Fibroblast of skin of back (primary cell): Measurements from ENCODE around the gene RGS7.
"Not testable (repeated sequence)": the region's sequence is repeated elsewhere in the genome, so short reads cannot be mapped to it uniquely, and the experiment has no call there.

ENCODE experiments used
- DNase-seq: peaks from one replicate; pipeline ENCODE4 v3.0.0-alpha.2; 2013

RGS7 gene

DNA sequence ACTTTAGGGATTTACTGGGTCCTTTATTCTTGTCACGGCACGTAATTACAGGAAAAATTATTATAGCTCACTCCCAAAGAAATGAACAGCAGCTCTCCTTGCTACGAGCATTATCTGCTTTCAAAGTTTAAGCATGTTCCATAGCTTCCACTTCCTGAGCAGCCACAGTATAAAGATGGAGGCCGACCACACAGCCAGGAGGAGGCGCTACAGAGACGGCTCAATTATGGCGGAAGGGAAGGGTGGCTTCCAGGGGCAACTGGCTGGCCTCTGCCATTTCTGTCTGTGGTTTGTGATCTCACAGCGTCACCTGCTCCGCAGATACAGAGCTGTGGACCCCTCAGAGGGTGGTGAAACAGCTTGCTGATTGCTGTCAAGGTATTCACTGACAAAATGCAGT lies 532.8 kb downstream of the RGS7 start:
- no peak for DNase-seq

DNA sequence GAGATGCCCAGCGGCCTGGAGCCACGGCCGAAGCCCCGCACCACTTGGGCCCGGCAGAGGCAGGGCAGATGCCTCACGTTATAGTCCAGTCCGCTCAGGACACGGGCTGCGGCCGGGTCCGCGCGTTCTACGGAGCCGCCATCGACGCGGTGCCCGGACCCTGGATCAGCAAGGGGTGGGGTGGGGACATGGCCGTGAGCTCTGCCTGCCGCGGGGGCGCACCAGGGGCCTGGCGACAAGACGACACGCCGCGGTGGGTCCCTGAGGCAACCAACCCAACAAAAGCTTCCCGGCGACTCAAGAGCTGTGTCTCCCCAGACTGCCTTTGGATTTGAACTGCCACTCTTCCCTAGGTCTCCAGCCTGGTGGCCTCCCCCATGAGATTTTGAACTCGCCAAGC lies 533.6 kb downstream of the RGS7 start:
- no peak for DNase-seq

DNA sequence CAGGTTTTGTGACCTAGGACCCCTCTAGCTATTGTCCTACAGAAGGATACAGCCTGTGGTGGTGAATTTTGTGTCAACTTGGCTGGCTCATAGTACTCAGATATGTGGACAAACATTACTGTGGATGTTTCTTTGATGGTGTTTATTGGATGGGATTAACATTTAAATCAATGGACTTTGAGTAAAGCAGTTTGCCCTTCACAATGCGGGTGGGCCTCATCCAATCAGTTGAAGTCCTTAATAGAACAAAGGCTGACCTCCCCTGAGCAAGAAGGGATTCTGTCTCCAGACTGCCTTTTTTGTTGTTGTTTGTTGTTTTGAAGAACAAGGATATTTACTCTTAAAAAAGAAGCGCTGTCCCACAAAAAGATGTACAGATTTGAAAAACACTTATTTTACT lies 535.1 kb downstream of the RGS7 start:
- DNase-seq: no peak

DNA sequence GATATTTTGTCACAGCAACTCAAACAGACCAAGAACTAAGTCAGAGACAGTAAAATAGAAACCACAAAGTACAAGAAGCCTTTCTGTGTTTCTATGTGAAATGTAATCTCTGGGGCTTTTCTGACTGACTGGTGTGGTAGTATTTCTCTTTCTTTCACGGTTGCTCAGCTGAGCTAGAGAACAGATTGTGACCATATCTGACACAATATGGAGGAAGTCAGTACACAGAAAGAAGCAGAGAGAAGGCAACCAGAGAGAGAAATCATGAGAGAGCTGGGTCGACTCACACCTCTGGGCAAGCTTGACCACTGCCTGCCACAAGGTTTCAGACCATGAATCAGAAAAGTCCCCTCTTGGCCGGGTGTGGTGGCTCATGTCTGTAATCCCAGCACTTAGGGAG lies 536.2 kb downstream of the RGS7 start:
- no peak for DNase-seq

DNA sequence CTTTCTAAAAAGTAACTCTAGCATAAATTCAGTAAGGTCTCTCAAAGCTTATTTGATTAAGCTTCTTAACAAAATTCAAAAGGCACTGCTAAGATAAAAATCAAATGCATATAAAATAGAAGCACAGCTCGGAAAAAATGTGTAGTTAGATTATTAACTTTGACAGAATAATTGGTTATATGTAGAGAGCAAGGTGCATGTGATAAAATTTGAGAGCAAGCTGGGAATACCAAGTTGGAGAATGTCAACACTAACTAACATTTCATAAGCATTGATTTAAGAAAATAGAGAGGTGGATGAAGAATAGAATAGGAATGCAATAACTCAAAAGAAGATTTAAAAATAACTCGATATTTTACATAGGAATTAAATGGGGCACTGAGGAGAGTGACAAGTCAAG lies 540.5 kb downstream of the RGS7 start:
- DNase-seq: no peak

DNA sequence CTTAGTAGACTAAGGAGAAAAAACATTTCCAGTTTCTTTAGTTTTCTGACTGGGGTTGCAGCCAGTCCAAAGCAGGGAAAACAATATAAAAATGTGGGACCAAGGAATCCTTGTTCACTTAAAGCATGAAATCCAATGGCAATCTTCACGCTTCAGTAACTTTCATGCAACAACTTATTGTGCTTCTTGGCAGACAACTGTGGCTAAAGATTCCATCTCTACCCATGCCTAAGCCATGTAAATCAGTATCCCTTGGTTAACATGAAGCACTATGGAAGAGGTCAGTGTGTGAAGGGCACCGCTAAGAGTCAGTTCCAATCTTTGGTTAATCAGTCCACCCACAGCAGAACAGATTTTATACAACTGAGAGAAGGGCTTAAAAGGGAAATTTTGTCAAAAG lies 543.3 kb downstream of the RGS7 start:
- DNase-seq: no peak

DNA sequence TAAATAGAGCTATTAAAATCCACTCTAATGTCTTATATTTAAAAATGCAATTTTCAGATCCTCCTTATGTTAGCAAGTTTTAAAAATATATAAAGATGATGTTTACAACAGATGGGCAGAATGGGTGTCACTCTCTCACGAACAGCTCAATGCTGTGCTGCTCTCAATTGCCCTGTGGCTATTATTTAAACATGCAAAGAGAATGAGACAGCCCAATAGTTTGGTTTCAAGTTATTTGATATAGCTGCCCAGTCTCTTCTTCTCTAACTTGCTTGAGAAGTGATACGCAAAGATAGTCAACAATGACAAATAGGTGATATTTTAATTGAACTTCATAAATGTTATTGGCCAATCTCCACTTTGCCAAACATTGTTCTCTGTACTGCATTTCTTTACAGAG lies 545.7 kb downstream of the RGS7 start:
- DNase-seq: no peak

DNA sequence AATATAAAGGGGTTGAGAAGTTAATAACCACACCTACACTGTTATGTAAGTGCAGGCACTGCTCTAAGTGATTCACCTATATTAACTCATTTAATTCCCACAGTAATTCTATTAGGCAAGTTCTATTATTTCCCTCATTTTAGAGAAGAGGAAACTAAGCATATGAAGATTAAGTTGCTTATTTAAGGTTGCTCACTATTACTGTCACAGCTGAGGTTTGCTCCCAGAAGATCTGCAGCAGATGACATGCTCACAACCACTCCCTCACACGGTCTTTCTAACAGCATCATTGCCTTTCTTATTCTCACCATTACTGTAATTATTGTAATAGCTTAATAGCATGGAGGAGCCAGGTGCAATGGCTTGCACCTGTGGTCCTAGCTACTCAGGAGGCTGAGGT lies 548.6 kb downstream of the RGS7 start:
- DNase-seq: no peak

DNA sequence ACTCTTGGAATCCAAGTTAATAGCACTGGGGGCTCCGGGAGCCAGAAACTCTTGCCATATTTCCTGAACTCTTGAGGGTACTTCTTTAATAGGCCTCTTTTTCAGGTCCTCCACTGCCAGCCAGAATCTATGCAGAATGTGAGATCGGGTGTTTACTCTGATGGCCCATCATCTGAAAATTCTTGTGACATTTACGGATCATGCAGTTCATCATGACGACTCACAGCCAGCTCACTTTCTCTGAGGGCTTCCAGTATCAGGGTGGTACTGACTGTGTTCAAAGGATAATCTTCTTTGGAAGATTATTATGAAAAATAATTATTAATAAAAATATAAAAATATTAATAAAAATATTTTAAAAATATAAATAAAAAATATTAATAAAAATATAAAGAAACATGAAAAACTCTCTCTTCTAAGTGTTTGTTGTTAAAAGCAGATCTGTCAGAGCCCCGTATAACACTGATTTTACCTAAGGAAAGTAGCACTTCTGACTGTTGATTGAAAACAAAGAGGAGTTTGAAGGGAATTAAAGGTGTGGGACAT lies 550.7 kb downstream of the RGS7 start:
- DNase-seq: peak; percentile 57

DNA sequence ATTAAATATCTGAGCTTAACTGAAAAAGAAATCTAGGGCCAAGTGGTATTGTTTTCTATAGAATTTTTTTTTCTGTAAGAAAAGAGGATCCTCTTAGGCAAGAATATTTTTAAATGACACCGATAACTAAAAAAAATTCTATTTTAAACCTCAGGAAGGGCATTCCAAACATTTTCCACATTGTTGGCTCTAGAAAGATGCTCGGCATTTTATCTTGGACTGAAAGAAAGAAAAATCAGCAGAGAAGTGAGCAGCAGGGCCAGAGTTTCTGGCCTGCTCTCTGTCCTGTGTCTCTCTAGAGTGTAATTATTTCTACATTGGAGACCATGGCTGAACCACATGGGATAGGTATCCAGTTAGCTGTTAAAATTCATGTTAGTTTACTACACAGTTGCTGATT lies 552.5 kb downstream of the RGS7 start:
- DNase-seq: peak; percentile 70

DNA sequence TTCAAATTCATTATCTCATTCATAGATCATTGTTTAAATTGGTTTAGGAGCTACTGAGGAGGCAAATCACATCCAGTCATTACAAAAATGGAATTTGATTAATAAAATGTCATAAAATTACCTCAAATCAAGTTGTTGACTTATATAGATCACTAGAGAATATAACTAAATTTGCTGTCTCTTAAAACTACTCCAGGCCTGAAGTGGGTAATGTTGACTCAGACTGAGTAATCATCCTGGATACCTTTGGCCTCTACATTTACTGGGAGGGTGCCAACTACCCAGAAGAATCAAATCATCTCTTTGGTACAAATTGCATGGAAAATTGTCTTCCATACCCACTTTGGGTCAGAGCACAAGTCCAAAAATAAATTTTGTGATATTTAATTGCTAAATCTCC lies 553.9 kb downstream of the RGS7 start:
- DNase-seq: peak; percentile 69

DNA sequence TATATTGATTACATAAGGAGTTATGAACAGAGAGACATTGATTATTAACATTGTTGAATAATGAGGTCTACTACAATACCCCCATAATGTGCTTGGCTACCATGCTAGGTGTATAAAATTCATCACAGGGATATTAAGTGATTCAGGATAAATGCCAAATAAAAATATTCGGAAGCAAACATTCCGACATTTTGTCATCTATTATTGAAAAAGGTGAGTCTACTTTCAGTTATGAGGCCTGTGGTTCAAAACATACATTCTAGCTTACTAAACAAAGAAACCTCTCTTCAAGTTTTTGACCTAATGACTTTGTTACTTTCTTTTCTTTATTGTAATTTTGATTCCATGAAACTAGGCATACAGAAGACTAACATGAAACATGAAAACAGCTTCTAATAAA lies 554.7 kb downstream of the RGS7 start:
- no peak for DNase-seq

DNA sequence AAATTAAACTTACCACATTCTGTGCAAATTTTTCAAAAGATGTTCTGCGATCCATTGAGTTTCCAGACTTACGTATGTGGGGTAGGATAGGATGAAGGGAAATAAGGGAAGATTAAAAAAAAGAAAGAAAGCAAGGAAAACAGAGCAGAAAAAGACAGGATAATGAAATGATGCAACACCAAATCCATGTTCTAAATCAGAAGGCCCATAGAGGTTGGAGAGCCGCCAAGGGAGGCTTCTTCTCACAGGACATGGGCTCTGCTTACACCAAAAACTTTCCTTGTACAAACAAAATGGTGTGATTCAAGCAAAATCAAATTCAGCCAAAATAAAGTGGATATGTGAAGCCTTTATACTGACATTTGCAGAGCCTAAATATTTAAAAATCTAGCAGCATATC lies 555.6 kb downstream of the RGS7 start:
- DNase-seq: peak; percentile 67

DNA sequence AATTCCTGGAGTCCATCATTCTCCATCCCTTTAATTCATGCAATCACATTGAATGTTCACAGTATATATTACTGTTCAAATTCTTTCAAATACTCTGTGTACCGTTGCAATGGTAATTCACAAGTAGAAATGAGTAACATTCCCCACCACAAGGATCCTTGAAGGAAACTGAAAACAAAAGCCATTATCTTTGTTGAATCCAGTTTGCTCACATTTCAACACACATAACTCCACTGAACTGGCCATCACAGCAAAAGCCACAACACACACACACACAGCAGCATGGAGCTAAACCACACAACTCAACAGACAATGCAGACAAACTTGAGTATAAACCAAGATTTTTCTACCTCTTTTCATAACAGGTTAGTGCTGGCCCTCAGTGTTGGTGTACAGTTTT lies 556.7 kb downstream of the RGS7 start:
- no peak for DNase-seq

DNA sequence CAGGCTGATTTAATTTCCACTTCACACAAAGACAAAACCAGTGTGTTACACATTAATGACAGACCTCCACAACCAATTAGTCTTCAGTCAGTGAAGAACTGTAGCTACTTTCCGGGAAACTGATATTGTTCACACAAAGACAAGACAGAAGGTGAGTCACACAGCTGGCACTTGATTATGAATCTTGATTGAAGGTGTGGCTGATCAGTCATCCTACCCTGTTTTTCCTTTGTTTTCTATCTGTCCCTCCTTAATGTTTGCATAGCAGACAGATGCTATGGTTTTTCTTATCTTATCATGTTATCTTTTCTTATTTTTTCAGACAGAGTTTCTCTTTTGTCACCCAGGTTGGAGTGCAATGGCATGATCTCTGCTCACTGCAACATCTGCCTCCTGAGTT lies 560.0 kb downstream of the RGS7 start:
- DNase-seq: peak; percentile 18

DNA sequence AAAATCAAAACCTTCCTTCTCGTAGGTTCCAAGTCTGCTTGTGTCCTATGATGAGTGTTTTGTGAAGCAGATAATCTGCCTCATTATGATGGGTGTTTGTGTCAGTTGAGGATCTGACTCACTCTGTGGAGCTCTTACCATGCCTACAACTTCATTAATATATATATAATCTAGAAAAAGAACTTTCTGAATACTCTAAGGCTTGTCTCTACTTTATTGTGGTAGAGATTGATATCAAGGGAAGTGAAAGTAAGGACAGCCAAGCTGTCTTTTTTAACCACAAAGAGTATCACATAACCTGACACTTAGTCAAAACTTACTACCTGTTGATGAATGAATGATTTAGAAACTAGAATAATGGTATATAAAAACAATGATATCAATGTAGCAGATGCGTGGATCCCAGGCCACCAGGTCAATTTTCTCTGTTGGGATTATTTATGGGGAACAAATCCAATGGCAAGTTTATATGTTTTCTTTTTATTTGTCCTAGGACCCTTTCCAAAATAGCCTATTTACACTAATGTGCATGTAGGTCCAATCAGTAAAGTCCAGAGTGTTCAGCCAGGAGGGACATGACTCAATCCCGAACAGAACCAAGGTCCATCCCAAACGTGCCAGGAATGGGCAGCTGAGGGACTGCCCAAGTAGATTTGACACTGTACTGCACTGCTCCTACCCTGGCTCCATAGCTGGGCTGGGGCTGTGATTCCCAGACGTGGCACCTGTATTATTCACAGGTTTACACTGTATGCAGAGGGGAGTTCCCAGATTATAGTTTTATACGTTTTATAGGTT lies 562.8 kb downstream of the RGS7 start:
- no peak for DNase-seq

DNA sequence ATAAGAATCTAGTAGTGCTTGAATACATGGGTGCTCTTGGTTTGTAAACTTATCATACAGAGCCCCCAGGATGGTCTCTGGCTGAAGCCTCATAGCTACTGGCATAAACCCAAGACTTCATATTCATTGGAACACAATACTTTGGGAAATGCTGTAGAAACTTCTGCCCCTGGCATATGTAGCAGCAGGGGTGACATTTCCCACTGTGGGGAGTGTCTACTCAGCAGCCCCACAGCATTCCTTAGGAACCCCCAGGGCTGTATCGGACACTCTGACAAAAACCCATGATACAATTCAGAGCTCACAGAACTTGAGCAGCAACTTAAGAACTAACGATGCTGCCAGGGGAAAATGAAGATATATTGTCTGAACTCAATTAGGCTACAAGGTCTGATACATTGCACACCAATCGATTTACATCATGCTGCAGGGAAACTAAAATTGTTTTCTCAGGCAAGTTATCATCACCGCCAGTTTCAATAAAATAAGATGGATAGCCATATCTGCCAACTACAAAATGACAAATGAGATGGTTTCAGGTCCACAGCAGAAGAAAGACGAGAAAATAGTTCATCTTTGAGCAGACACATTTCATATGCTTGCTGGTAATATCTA lies 564.0 kb downstream of the RGS7 start:
- no peak for DNase-seq

DNA sequence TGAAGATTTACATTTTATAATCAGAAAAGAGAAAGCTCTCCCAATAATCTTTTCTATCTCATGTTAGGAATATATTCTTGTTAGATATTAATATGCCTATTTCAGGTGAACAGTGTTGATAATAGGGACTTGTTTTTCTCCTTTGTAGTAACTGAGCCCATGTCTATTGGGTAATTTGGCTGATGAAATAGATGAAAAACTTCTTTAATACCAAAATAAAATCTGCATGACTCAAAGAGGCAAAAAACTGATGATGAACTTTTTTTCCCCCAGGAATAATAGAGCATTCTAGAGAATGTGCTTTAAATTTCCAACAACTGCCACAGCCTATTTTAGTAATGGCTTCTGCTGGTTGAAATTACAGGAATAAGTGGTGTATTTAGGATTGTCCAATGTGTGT lies 566.1 kb downstream of the RGS7 start:
- peak; percentile 19 for DNase-seq

DNA sequence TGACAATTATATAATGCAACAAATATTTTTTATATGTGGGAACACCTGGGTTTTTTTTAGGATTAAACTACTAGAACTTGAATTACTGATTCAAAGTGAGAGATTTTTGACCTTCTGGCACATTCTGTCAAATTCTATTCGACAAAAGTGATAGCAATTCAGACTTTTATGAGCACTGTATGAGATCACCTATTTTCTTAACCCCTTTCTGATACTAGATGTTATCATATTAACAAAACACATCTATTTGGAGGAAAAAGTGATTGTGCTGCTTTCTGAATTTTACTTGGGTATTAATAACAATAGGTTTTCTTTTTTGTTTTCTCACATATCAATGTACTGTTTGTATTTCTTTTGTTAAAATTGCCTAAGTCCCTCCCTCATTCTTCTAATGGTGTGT lies 570.1 kb downstream of the RGS7 start:
- DNase-seq: no peak

DNA sequence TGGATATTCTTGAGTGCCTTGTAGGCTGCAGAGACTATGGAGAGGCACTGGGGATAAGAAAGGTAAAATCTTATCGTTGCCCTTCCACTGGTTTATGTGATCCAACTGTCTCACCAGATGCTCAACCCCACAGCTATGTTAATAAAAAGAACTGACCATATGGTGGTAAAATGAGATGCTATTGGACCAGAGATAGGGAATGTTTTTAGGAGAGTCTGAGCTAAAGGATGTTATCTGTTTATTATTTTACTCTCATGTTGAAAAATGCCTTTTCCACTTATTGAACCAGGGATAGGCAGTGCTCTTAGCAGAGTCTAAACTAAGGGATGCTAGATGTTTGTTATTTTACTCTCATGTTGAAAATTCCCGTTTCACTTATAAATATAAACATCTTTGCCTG lies 572.2 kb downstream of the RGS7 start:
- no peak for DNase-seq

DNA sequence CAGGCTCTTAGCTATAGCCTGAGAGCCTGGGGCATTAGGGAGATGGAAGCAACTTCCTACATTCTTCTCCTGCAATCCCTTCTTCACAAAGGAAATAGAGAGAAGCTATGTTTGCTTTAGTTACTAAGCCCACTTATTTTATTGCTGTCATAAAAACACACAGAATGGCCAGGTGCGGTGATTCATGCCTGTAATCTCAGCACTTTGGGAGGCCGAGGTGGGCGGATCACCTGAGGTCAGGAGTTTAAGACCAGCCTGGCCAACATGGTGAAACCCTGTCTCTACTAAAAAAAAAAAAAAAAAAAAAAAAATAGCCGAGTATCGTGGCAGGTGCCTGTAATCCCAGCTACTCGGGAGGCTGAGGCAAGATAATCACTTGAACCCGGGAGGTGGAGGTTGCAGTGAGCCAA lies 573.3 kb downstream of the RGS7 start:
- not testable (repeated sequence) for DNase-seq

DNA sequence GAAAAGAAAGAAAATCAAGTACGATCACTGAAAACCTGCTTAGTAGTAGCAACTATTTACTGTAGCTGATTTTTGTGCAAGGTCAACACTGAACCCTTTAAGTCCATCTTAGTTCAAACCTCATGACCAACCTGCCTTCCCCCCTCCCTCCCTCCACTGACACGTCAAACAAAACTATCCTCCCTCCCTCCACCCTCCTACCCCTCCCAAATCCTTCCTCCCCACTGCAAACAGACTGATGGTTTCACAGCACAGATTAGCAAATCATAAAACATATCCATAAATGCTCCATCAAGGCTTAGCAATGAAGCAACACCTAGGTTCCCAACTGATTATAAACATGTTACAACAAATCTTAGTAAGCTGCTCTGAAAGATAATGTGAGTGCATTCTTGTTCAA lies 580.8 kb downstream of the RGS7 start:
- DNase-seq: no peak

DNA sequence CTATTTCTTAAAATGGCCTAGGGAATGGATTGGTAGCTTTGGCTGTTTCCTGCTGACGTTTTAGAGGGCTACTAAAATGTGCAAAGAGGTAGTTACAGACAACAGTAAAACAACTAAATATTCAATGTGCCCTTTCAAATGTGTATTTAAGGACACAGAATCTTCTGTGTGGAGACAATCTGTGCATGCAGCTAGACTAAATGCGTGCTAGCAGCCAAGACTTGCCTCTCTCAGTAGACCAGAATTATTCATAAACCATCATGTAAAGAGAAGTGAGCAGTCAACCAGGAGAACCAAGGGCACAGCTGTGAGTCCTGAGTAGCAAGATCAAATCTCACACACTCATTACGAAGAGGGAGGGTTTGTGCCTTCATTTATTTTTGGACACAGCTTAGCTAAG lies 584.9 kb downstream of the RGS7 start:
- DNase-seq: no peak

DNA sequence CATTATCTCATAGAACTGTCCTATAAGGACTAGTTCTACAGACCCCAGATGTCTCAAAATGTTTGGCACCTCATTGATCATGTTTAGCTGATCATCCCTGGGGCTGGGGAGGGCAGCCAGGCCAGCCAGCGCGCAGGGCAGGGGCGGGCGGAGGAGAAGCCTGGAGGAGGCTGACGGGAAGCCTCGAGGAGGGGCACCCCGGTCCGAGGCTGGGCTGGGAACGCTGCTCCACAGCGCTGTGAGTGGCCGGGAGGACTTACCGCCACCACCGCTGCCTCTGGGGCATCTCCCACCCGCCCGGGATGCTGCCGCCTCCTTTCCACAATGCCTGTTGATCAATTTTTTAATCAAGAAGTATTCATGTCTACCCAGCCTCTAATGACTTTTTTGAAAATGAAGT lies 585.6 kb downstream of the RGS7 start:
- no peak for DNase-seq
